AG08395 (cell line): ENCODE data around the gene SYNPO2.
"Not testable (repeated sequence)": the region's sequence is repeated elsewhere in the genome, so short reads cannot be mapped to it uniquely, and the experiment has no call there.

Experiments
- DNase-seq: peaks from one replicate; pipeline ENCODE4 v3.0.0; 2012; ENCODE audit warnings: mixed read lengths, low spot score

The SYNPO2 gene

DNA sequence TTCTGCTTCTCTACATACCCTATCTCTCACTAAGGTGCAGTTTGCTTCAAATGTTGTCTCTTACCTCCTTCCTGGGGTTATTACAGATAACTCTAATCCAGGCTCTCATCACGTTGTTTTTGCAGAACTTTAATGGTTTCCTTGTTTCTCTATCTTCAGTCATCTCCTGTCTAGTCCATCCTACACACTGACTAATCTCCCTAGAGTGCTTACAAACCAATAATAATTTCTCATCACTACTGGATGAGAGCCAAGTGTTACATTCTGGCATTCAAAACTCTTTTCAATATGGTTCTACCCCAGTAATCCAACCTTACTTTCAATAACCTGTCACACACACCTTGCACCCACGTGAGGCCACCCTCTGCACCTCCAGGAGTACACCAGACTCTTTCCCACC, 86.1 kb downstream of the SYNPO2 start:
- peak; percentile 20 for DNase-seq

DNA sequence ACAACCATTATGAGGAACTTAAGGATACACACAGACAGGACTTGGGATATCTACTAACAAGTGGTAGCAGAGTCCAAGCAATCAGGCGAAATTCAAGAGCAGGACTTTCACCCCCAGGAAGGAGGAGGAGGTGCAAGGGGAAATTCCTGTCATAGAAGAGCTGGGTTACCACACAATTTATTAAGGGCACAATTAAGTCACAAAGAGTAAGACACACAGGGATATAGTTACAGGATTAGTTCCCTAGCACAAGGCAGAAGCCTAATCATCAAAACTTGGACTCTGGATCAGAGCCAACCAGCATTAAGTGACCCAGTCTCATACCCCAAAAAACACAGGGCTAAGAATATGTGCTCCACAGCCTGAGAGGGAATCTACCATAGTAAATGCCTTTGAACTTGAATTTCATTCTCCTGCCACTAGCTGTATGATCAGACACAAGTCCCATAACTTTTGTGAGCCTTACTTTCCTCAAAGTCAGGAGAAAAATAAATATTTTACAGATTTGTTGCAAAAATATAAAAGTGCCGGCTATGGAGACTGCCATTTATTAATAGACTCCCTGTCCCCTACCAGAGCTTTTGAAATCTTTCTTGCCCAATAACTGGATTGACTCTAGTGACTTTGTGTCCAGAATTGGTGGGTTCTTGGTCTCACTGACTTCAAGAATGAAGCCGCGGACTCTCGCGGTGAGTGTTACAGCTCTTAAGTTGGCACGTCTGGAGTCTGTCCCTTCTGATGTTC, 87.0 kb downstream of the SYNPO2 start:
- no peak for DNase-seq

- not testable (repeated sequence) for DNase-seq
These were observed 87.5 kb downstream of the SYNPO2 start for GRCh38 chr4:118976193-118976560.

GRCh38 chr4:118977100-118977499, 88.4 kb downstream of the SYNPO2 start:
- not testable (repeated sequence) for DNase-seq

DNA sequence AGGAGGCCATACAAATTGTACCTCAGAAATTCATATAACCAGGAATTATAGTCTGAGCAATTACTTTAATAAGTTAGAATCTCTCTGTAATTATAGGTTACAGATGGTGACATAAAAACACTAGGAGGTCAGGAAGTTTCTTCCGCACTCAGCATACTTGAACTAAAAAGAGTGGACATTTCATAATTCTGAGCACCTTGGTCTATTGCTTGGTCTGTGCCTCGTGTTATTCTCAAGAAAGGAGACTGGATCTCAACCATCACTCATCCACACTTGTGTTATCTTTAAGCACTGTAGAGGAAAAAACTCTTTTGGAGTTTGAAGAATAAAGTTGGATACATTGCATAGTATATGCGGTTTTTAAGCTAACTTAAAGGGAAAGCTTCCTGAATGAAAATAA, 91.1 kb downstream of the SYNPO2 start:
- DNase-seq, result no peak

DNA sequence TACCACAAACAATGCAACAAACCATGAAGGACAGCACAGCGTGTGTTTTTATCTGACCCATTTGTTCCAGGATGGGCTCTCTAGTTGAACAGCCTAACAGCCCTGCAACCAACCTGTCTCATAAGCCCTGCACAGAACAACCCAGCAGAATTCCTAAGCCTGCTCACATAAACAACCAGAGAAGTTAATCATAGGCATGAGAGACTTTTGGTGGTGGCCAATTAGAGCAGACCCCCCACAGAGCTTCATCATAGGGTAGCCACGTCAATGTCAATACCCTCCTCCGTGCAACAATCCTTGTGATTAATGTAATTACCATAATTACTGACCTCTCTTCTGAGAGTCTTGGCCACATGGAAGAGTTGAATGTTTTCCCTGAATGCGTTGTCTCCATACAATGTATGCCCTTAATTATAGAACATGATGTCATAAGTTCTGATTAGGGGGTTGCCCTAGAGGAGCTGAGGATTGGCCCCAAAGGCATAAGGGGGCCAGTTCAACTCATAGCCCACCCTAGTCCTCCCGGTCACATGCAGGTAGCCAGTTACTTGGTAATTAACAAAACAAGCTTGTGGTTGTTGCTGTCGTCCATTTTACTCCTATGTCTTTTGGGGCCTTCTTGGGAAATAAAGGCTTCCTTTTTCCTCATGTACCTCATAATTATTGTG, 92.7 kb downstream of the SYNPO2 start:
- DNase-seq, result peak; percentile 12

DNA sequence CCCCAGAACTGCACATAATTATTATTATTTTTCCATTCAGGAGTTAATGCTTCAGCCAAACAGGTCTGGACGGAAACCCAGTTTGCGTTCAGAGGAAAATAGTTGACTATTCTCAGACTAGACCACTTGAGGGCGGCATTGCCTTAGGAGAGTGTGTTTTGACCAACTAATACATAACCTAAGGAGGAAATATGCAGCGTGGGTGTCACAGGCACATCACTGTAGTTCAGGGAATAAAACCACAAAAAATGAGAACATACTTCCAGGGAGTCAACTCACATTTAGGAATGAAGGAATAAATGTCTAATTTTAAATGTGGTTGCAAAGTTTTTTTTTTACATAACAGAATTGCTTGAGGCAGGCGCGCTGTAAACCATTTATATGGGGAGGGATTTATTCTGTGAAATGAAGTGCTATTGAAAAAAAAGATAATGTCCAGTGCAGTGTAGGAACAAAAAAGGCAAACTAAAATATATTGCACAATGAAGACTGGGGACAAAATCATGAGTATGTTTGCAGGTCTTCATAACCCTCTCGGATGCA, 93.3 kb downstream of the SYNPO2 start:
- peak; percentile 93 for DNase-seq

DNA sequence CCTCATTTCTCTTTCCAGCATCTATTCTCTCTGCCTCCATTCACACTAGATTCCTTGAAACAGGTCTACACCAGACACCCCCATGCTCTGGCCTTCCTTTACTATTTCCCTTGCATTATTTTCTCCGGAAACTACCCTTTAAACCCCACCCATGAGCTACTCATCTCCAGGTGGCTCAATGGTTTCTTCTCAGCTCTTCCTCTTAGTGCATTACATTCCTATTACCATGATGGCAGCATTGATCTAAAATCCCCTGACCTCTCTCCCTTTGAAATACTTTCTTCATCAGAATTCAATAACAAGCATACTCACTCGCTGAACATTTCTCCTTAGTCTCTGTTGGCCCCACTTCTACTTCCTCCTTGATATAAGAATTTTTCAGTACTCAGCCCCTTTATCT, 94.6 kb downstream of the SYNPO2 start:
- no peak for DNase-seq

DNA sequence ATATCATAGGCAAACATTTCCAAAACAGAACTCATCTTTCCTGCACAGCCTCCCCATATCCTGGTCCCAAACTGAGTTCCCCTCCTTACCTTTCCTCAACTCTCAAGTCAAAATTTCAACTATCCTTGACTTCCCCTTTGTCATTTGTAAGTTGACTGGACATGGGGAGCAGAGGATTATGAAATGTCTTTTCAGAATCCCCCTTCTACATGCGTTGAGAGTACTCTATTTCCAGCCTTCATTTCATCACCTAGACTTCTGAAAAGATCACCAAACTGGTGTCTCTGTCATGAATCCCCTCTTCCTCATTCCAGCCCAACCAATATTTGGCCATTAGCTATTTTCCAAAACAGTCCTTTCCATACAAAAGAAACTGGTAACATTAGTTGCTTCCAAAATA, 95.2 kb downstream of the SYNPO2 start:
- no peak for DNase-seq

DNA sequence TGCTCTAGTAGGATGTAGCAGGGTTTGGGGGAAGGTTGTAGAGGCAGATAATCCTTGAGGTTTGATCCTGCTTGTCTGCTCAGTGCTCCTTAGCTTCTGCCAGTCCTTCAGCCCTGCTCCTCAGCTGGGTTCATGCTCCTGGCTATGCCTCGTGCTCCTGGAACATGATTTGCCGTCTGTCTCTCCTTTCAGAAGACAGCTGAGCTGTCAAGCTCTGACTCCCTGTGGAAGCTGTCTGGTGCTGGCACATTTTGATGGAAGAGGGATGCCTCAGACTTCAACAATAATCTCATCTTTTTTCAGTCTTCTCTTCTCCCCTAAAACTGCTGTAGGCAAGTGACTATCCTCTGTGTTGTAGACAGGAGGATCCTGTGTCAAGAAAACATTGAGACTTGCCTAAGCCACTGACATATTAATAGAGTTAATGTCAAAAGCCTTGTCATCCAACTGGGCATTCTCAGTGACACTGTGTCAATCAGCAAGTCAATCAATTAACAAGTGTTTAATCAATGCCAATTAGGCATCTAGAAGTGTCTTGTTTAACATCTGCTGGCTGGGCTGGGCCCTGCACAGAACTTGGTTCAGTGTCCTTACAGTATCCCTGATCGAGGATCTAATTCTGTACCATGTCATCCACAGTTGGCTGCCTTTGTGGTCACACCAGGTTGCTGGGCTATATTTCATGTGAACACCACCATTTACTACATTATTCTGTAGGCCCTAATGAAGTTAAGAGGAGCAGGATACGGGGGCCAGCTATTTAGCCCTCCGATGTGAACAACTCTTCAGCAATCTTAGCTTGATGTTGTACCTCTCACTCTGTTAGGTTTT, 96.7 kb downstream of the SYNPO2 start:
- DNase-seq, result no peak

- no peak for DNase-seq
These were observed 99.4 kb downstream of the SYNPO2 start for GRCh38 chr4:118987959-118988634.

GRCh38 chr4:118988635-118988972, 100.0 kb downstream of the SYNPO2 start:
- no peak for DNase-seq

DNA sequence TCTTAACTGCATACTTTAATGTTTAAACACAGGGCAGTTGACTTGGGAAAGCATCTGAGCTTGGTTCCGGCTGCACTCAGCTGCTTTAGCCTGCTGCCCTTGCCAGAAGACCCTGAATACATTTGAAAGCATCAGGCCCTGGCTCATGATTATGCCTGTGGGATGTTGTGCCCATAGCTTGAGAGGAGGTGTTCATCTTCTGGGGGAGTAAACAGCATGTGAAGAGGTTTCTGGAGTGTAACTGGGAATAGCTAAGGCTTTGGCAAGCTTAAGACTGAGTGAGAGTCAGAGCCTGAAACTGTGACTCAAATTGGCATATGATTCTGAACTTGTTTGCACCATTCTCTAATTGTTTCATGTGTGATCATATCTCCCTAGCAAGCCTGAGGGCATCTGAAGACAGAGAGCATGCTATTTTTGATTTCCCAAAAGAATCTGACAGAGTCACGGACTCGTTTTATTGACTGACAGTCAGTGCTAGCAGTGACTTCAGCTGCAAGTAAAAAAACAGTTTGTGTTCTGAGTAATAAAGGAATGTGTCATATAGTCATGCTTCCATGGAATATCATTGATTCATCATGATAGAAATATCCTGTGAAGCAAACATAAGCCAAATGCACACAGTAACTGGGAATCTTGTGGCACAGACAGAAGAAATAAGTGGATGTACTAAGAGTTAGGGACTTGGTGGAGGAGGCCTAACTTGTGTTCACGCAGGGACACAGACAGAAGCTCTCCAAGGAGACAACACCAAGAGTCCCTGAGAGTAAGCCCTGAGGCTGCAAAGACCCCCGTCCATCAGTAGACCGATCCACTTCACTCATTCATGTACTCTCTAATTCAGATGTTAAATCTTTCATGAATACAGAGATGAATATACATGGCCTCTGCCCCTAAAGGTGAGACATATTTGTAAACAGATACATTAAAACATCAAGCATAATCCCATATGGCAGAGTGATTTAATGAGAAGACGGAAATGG, 100.7 kb downstream of the SYNPO2 start:
- DNase-seq, result peak; percentile 80

- DNase-seq, result no peak
These were observed 103.0 kb downstream of the SYNPO2 start for GRCh38 chr4:118991686-118992085.

DNA sequence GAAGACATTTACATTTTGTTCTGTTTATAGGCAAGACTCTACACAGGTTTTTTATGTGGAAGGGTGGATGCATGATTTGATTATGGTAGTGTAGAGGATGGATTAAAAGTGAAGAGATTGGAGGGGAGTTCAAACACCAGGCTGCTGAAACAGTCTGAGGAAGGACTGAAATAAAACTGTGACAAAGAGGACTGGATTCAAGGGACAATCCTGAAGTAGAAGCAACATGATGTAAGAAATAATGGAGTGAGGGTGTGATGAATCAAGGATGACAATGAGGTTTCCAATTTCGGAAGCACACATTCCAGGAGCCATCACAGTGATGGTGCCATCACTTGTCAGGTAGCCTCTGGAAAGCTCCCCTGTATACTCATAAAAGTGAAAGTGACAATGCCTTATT, 103.5 kb downstream of the SYNPO2 start:
- DNase-seq, result no peak

- DNase-seq, result no peak
These were observed 104.7 kb downstream of the SYNPO2 start for GRCh38 chr4:118993333-118993732.

DNA sequence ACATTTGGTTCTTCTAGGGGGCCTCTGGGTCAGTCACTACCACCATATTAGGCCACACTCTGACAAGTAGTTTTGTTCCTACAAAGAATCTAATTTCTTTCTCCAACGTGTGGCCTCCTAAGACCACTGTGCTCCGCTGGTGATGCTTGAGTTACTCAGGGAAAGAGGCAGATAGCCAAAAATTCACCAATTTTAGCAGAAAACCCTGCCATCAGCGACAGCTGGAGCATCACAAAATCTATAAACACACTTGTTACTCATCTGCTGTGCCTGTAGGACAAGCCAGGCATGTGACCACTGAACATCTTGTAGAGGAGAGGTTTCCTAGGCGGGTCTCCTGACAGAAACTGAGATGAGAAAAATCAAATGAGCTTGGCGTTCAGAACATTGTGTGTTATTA, 105.4 kb downstream of the SYNPO2 start:
- no peak for DNase-seq

GRCh38 chr4:118995693-118996391, 107.2 kb downstream of the SYNPO2 start:
- no peak for DNase-seq

GRCh38 chr4:118997601-118998000, 108.9 kb downstream of the SYNPO2 start:
- peak; percentile 40 for DNase-seq

DNA sequence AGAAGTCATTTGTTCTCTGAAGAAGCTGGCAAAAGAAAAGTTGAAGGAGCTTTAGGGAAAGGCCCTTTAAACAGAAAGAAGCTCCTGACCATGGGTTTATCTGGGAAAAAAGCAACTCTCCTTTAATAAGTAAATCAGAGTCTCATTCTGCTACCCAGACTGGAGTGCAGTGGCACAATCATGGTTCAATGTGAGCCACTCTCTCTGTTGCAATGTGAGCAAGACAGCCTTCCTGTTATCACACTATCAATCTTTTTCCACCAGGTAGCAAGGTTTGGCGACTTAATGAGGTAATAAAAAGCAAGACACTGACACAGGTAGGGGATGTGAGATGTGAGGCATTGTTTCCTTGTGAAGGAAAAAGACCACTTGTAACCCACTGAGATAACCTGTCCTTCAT, 111.3 kb downstream of the SYNPO2 start:
- no peak for DNase-seq
